GM13976 (cell line): ENCODE measurements around the gene SWAP70.

Source experiments
- DNase-seq: peaks from one replicate; pipeline ENCODE4 v3.0.0; 2012; ENCODE audit warnings: low spot score
- in situ Hi-C: fragments of 300-500 bp; cut with MboI; formaldehyde crosslinking; loops from one replicate; pipeline ENCODE4 v1.12.0; 2022; ENCODE audit warnings: low sequenced_read_pairs, mixed read lengths, inconsistent platforms; ENCODE audit not compliant: unreplicated experiment
- TF ChIP-seq, protein P1 (sequence below): IDR thresholded peaks from 2 replicates; pipeline ENCODE4 v1.5.1; 2012; ENCODE audit warnings: borderline replicate concordance, mild to moderate bottlenecking; ENCODE audit not compliant: insufficient read depth; ENCODE audit errors: extremely low read depth, missing control alignments, control extremely low read depth

The SWAP70 gene

GRCh38 chr11:9773524-9773923, 109.6 kb downstream of the SWAP70 start:
- TF ChIP-seq, protein P1, sequence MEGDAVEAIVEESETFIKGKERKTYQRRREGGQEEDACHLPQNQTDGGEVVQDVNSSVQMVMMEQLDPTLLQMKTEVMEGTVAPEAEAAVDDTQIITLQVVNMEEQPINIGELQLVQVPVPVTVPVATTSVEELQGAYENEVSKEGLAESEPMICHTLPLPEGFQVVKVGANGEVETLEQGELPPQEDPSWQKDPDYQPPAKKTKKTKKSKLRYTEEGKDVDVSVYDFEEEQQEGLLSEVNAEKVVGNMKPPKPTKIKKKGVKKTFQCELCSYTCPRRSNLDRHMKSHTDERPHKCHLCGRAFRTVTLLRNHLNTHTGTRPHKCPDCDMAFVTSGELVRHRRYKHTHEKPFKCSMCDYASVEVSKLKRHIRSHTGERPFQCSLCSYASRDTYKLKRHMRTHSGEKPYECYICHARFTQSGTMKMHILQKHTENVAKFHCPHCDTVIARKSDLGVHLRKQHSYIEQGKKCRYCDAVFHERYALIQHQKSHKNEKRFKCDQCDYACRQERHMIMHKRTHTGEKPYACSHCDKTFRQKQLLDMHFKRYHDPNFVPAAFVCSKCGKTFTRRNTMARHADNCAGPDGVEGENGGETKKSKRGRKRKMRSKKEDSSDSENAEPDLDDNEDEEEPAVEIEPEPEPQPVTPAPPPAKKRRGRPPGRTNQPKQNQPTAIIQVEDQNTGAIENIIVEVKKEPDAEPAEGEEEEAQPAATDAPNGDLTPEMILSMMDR, result no peak
- DNase-seq, result no peak
- in situ Hi-C loops, result no loop called here

- TF ChIP-seq, protein P1, result no peak
- in situ Hi-C loops, result no loop called here
- no peak for DNase-seq
These were observed 110.2 kb downstream of the SWAP70 start for GRCh38 chr11:9774109-9774508.

DNA sequence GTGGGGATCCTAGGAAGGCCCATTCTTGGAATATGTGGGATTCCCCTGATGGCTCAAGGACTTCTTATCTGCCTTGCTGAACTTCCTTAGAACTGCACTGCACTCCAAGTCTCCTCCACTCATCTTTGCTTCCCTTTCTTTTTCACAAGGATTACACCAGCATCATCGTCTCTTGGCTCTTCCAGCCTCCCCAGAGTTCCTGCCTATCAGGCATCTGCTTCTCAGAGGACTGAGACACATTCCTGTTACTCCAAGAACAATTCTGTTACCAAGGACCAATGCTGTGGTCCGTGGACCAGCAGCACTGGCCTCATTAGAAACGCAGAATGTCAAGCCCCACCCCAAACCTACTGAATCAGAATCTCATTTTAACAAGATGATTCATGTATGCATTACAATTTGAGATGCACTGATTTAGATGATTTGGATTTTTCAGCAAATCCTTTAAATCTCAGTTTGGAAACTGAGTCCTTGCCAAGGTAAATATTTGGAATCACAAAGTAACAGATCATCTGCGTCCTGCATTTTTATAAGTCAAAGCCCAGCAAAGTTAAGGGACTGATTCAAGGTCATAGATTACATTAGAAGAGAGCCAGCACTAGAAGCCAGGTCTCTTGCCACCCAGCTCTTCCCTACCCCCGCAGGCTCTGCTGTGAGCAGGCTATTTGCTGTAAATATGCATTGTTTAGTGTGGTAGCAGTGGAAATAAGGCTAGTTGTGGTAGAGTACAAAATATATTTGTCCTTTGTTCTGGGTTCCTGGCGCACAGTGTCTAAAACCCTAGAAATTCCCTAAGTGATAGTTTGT, 110.9 kb downstream of the SWAP70 start:
- TF ChIP-seq, protein P1, result no peak
- in situ Hi-C loops, result no loop called here
- no peak for DNase-seq

DNA sequence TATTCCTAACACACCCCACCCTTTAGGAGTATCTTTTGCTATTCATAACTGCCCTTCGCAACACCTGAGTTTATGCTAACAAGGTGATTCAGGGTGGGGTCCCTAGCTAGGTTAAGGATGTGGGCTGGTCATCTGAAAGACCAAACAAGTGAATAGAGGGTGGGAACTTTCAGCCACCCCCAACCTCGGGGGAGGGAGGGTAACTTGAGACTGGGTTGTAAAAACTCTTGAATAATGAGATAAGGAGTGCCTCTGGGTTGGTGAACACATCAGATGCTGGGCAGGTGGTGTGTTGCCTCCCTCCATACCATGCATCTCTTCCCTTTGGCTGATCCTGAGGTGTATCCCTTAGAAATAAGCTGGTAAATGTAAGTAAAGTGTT, 111.5 kb downstream of the SWAP70 start:
- TF ChIP-seq, protein P1, result no peak
- in situ Hi-C loops, result no loop called here
- DNase-seq, result no peak

GRCh38 chr11:9776203-9776602, 112.3 kb downstream of the SWAP70 start:
- TF ChIP-seq, protein P1, result no peak
- in situ Hi-C loops, result no loop called here
- DNase-seq, result no peak

DNA sequence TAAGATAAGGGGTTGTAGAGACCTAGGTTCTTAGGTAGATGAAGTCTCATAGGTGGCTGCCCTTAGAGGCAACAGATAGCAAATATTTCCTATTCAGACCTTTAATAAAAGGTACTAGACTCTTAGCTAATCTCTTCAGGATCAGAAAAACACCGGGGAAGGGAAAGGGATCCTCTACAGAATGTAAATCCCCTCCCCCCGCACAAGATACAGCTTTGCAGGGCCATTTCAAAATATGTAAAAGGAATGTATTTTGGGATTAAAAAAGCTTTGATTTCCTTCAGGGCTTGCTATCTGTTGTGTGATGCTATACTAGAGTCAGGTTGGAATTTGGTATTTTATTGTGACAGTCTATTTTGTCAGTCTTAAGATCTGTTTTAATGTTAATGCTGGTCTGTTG, 113.2 kb downstream of the SWAP70 start:
- TF ChIP-seq, protein P1, result no peak
- in situ Hi-C loops, result no loop called here
- DNase-seq, result no peak
